A549 treated with RU486 at 1 μM for 4 hours (cell line): Measurements from ENCODE around the gene GUF1. TPM values are rescaled to one million over a fixed set of nuclear protein-coding genes. Genes with fewer than 3 reads are reported as not detected.

Experiments used
- total RNA-seq: library from RNA; stranded (reverse); fragments of 200-300 nt; extraction: Qiagen RNA extraction; gene quantifications from 5 replicates; pipeline ENCODE4 v1.2.3, GENCODE V29; 2022; ENCODE audit warnings: low read depth

The GUF1 gene, protein sequence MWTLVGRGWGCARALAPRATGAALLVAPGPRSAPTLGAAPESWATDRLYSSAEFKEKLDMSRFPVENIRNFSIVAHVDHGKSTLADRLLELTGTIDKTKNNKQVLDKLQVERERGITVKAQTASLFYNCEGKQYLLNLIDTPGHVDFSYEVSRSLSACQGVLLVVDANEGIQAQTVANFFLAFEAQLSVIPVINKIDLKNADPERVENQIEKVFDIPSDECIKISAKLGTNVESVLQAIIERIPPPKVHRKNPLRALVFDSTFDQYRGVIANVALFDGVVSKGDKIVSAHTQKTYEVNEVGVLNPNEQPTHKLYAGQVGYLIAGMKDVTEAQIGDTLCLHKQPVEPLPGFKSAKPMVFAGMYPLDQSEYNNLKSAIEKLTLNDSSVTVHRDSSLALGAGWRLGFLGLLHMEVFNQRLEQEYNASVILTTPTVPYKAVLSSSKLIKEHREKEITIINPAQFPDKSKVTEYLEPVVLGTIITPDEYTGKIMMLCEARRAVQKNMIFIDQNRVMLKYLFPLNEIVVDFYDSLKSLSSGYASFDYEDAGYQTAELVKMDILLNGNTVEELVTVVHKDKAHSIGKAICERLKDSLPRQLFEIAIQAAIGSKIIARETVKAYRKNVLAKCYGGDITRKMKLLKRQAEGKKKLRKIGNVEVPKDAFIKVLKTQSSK
- total RNA-seq, result 4.1 to 10.0 TPM (median 9.4 TPM) in 5 replicates

DNA sequence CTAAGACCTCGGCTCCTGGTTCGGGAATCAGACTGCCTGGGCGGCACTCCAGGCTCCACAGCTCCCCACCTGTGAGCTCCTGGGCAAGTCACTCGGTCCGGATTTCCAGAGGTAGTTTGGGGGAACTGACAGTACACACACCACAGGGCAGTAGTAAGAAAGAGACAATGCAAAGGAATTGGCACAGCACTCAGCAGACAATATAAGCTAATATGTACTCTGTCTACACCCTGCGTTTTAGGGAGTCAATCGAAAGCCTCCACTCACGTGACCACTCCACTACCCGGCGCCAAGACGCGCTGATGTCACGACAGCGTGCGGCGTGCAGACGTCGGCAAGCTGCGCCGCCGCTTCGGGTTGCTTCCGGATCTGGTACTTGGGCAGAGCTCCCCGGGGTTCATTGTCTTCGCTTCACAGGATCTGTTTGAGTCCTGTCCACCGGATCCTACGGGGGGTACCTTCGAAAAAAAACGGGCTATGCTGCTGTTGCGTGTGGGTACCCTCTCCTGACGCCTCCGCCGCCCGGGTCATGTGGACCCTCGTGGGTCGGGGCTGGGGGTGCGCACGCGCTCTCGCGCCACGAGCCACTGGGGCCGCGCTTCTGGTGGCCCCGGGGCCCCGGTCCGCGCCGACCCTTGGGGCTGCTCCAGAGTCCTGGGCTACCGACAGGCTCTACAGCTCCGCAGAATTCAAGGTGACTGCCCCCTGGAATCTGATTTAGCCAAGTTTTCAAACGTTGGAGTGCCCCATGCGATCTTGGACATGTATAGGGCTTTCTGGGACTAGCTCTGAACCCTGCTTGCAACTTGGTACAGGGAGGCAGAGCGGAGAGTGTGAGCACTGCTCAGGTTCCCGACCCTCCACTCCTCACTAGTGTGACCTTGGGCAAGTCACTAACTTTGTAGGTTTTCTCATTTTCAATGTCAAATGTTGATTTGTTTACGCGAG lies at the start of gene GUF1:
GUF1 (plus strand) TSS at position 327 of the 948 bp plus-strand sequence; CDS start at position 530, 203 bp downstream.

DNA sequence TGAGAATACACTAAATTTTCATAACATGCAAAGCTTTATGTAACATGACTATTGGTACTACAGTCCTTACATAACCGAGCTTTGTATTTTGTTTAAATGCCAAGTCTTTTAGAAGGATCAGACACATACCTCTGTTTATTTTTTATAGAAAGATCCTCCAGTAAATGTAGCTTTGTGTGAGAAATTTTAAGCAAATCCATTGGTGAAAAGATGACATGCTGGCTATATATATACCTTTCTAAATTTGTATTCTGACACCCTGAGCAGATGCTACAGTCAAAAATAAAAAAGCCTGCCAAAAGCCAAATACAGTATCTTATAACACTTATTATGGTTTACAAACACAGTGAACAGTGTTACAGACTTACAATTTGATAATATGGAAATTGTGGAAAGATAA lies 26.8 kb upstream of the GUF1 start, which contains the start of gene YIPF7:
YIPF7 (minus strand) TSS at position 201 of the 400 bp plus-strand sequence. CDS start 1,525 bp downstream, outside the sequence.

DNA sequence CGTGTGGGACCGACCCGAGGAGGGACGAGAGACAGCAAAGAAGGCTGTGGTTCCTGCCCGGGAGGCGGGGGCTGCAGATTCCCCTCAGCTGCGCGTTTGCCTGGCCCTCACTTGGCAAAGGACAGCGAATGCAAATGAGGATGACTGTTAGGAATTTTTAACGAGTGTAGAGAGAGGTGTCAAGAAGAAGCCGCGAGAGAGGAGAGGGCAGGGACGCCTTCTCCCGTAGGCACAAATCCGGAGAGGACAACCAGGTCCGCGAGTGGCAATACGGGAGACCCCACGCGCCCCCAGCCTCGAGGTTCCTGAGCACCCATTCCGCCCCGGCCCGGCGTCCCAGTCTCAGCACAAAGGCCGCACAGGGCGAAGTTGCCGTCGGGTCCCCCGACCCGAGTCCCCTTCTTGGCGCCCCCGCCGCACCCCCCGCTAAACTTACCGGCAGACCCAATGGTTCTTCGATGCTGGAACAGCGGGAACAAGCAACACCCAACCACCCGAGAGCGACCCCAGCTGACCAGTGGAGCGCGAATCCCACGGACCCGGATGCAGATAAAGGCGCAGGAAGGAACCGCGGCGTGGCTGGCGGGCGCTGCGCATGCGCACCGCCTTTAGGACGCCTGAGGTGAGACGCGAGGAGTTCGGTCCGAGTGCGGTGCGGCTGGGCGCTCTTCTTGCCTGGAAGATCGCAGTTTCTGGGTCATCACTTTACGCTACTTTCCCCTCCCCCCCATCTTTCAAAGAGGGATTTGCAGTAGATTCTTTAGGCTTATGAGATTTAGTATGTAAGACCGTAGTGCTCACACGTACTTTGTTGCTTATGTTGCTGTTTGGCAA lies 48.0 kb downstream of the GUF1 start, which contains the start of gene GNPDA2:
GNPDA2 (minus strand) TSS at position 519 of the 834 bp plus-strand sequence. CDS start 4,349 bp downstream, outside the sequence.

Other genes starting within 250 kb of the GUF1 start
- not detected in 5 replicates for gene KCTD8, start 229.6 kb upstream of the GUF1 start, total RNA-seq
- not detected in 5 replicates for gene YIPF7, start 26.8 kb upstream of the GUF1 start, total RNA-seq
- gene GNPDA2, start 48.1 kb downstream of the GUF1 start, total RNA-seq, result 6.3 to 12.8 TPM (median 9.8 TPM) in 5 replicates